K562 (cell line): ENCODE results near the gene GPC1. TPM values are rescaled to one million over a fixed set of nuclear protein-coding genes. Genes with fewer than 3 reads are reported as not detected.

Experiments used
- ARID1B ChIP-seq: fragments of 450-650 bp; IDR thresholded peaks from 2 replicates; pipeline ENCODE4 v1.6.1; 2016; ENCODE audit warnings: antibody characterized with exemption, mild to moderate bottlenecking, inconsistent platforms
- ATF7 ChIP-seq: fragments of 450-650 bp; IDR thresholded peaks from 2 replicates; pipeline ENCODE4 v1.7.1; 2014; ENCODE audit warnings: mild to moderate bottlenecking, moderate library complexity
- BRD4 ChIP-seq: fragments of 200-600 bp; sonication (generic); IDR thresholded peaks from 2 replicates; pipeline ENCODE4 v1.6.1; 2017; ENCODE audit warnings: inconsistent platforms
- CLOCK ChIP-seq: fragments of 250-450 bp; sonication (Bioruptor Pico); IDR thresholded peaks from 2 replicates; pipeline ENCODE4 v1.4.0; 2020; ENCODE audit warnings: mild to moderate bottlenecking, moderate library complexity, borderline replicate concordance
- ESRRB ChIP-seq: fragments of 250-450 bp; sonication (Bioruptor Pico); IDR thresholded peaks from 2 replicates; pipeline ENCODE4 v1.5.0; 2020; ENCODE audit warnings: mild to moderate bottlenecking, moderate library complexity, borderline replicate concordance
- FOSL1 ChIP-seq: fragments of 200-800 bp; sonication (Bioruptor generic); conservative IDR thresholded peaks from 2 replicates; pipeline ENCODE4 v1.6.1; 2016; ENCODE audit warnings: missing genetic modification characterization, missing compliant biosample characterization
- FUS ChIP-seq: fragments of 200-400 bp; formaldehyde crosslinking; optimal IDR thresholded peaks from 2 replicates; pipeline ENCODE3; 2017; ENCODE audit warnings: low read depth, low read length
- JUN ChIP-seq, 2 experiments: sonication (generic) in 1 of 2; formaldehyde crosslinking in 1 of 2; IDR thresholded peaks; 2 replicates each; pipeline versions ENCODE4 v1.6.1 to v1.8.0; 2012 to 2022; ENCODE audit warnings: borderline replicate concordance in 2 of 2, mild to moderate bottlenecking in 2 of 2, improper control_type of control experiment in 1 of 2, low read depth in 1 of 2, low read length in 1 of 2, missing genetic modification reagents in 1 of 2
- JUND ChIP-seq, 2 experiments: IDR thresholded peaks; 2 replicates in 1 of 2; 3 replicates in 1 of 2; pipeline ENCODE4 v1.6.1; 2011; ENCODE audit warnings: borderline replicate concordance in 2 of 2, low read depth in 2 of 2, low read length in 2 of 2, improper control_type of control experiment in 1 of 2, missing biosample characterization in 1 of 2, missing genetic modification characterization in 1 of 2, missing genetic modification reagents in 1 of 2
- LARP7 ChIP-seq: fragments of 450-650 bp; IDR thresholded peaks from 2 replicates; pipeline ENCODE4 v1.6.1; 2016
- NFE2 ChIP-seq: IDR thresholded peaks from 2 replicates; pipeline ENCODE4 v1.6.1; 2014; ENCODE audit warnings: antibody characterized with exemption, low read depth
- NR2F6 ChIP-seq: fragments of 450-650 bp; formaldehyde crosslinking; IDR thresholded peaks from 2 replicates; pipeline ENCODE4 v1.4.0; 2020; ENCODE audit warnings: mild to moderate bottlenecking
- PCBP1 ChIP-seq: fragments of 200-400 bp; formaldehyde crosslinking; IDR thresholded peaks from 2 replicates; pipeline ENCODE4 v1.6.1; 2018; ENCODE audit warnings: mild to moderate bottlenecking, low read depth, low read length; ENCODE audit not compliant: poor library complexity, severe bottlenecking
- PHF8 ChIP-seq: fragments of 200-600 bp; sonication (generic); IDR thresholded peaks from 2 replicates; pipeline ENCODE4 v1.6.1; 2012; ENCODE audit warnings: mixed run types, mild to moderate bottlenecking, inconsistent platforms, low read length, moderate library complexity, borderline replicate concordance
- SAFB2 ChIP-seq: fragments of 200-400 bp; formaldehyde crosslinking; IDR thresholded peaks from 2 replicates; pipeline ENCODE4 v1.6.1; 2018; ENCODE audit warnings: borderline replicate concordance, low read length, low read depth, moderate library complexity; ENCODE audit not compliant: severe bottlenecking
- ZBTB49 ChIP-seq: sonication (generic); formaldehyde crosslinking; IDR thresholded peaks from 2 replicates; pipeline ENCODE4 v1.8.0; 2022; ENCODE audit warnings: missing genetic modification reagents, mild to moderate bottlenecking, borderline replicate concordance
- ZNF561 ChIP-seq: fragments of 450-650 bp; formaldehyde crosslinking; conservative IDR thresholded peaks from 2 replicates; pipeline ENCODE4 v1.4.0; 2020; ENCODE audit warnings: mild to moderate bottlenecking, moderate library complexity
- polyA plus RNA-seq, 8 experiments: library from polyadenylated mRNA; depleted of rRNA in 4 of 8; stranded (reverse) in 5 of 8; unstranded in 3 of 8; fragments of >200 nt; fragmentation: Nextera tagmentation in 2 of 8; fragmentation: Illumina TruSeq in 1 of 8; extraction: Ambion mirVana in 2 of 8; extraction: Trizol in 1 of 8; gene quantifications; 2 replicates each; pipeline versions ENCODE4 v1.2.1 to v1.2.3, GENCODE V29; 2011 to 2014; ENCODE audit warnings: inconsistent platforms in 1 of 8, missing spikeins in 1 of 8
- total RNA-seq, 7 experiments: library from RNA; depleted of rRNA in 6 of 7; stranded (reverse); fragments of >200 nt in 6 of 7; fragmentation: Illumina TruSeq in 2 of 7; extraction: Trizol in 2 of 7; gene quantifications; 2 replicates each; pipeline versions ENCODE4 v1.2.1 to v1.2.3, GENCODE V29; 2011 to 2021; ENCODE audit warnings: low replicate concordance in 1 of 7
- TF ChIP-seq, protein P1 (sequence below): fragments of 450-650 bp; IDR thresholded peaks from 2 replicates; pipeline ENCODE4 v1.6.1; 2018; ENCODE audit not compliant: partially characterized antibody

The GPC1 gene
- total and polyA plus RNA-seq, 9 of the 15 experiments (the other 6 are each of a cell fraction or from before 2014, with no cell fraction given) = 0.07 to 0.82 (median 0.14) TPM; not detected in 3

DNA sequence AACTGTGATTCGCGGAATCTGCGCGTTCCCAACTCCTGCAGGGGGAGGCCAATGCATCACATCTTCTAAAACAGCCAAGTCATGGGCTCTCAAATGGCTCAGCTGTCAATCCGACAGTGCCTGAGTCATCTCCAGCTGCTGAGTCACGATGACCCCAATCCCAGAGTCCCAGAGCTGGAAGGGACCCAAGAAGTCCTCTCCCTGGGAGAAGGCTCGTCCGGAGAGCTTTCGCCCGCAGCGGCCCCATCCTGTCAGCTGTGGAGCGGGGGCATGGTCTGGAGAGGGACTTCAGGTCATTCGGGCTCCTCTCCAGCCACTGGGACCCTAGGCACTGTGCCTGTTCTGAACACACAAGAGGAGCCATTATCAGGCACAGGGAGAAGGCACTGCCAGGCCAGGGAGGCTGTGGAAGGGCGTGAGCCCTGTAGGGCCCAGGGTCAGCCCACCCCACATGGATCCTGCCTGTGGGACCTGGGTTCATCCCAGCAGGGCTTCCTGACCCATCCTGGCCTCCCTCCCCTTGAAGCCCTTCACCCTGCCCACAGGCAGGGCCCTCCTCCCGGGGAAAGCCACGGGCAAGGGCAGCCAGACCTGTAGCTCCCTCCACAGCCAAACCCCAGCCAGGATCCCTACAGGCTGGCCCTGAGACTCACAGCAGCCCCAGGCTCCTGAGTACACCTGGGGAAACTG lies 47.6 kb upstream of the GPC1 start (continued):
- no peak for TF ChIP-seq ZBTB49
- TF ChIP-seq, protein P1, sequence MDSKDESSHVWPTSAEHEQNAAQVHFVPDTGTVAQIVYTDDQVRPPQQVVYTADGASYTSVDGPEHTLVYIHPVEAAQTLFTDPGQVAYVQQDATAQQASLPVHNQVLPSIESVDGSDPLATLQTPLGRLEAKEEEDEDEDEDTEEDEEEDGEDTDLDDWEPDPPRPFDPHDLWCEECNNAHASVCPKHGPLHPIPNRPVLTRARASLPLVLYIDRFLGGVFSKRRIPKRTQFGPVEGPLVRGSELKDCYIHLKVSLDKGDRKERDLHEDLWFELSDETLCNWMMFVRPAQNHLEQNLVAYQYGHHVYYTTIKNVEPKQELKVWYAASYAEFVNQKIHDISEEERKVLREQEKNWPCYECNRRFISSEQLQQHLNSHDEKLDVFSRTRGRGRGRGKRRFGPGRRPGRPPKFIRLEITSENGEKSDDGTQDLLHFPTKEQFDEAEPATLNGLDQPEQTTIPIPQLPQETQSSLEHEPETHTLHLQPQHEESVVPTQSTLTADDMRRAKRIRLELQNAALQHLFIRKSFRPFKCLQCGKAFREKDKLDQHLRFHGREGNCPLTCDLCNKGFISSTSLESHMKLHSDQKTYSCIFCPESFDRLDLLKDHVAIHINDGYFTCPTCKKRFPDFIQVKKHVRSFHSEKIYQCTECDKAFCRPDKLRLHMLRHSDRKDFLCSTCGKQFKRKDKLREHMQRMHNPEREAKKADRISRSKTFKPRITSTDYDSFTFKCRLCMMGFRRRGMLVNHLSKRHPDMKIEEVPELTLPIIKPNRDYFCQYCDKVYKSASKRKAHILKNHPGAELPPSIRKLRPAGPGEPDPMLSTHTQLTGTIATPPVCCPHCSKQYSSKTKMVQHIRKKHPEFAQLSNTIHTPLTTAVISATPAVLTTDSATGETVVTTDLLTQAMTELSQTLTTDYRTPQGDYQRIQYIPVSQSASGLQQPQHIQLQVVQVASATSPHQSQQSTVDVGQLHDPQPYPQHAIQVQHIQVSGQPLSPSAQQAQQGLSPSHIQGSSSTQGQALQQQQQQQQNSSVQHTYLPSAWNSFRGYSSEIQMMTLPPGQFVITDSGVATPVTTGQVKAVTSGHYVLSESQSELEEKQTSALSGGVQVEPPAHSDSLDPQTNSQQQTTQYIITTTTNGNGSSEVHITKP = peak; percentile 36
- peak; percentile 88 for TF ChIP-seq FOSL1 (tag)
- peak; percentile 69; the same call in 1 of the 2 replicates for TF ChIP-seq JUN (IDR thresholded peaks at IDR 0.05; ENCODE audit: borderline replicate concordance, low read depth, low read length)
- no peak for TF ChIP-seq JUN (CRISPR knock-in tag; IDR thresholded peaks at IDR 0.05; ENCODE audit: borderline replicate concordance)
- no peak for TF ChIP-seq SAFB2
- TF ChIP-seq FUS = no peak
- TF ChIP-seq NFE2 = peak; percentile 98
- no peak for TF ChIP-seq PHF8
- TF ChIP-seq ARID1B = peak; percentile 76
- TF ChIP-seq LARP7 = no peak
- no peak for TF ChIP-seq NR2F6
- no peak for TF ChIP-seq BRD4
- no peak for TF ChIP-seq ZNF561 (CRISPR knock-in tag)
- peak; percentile 93 for TF ChIP-seq JUND (IDR thresholded peaks at IDR 0.05; ENCODE audit: borderline replicate concordance, low read depth, low read length)
- TF ChIP-seq JUND (tag; IDR thresholded peaks at IDR 0.05; ENCODE audit: borderline replicate concordance, low read depth, low read length) = peak; percentile 91; the same call in 2 of the 3 replicates
- TF ChIP-seq ATF7 = peak; percentile 60
- TF ChIP-seq CLOCK (CRISPR knock-in tag) = no peak
- no peak for TF ChIP-seq ESRRB (CRISPR knock-in tag)
- no peak for TF ChIP-seq PCBP1
